Lung (tissue), 12 donors: Measurements from ENCODE around the gene CBFA2T2. TPM values are rescaled to one million over a fixed set of nuclear protein-coding genes. Genes with fewer than 3 reads are reported as not detected.

Experiments used
- ATAC-seq: fragments of 200-7000 bp; cut with Tn5 transposase; one replicate; pipeline ENCODE4 v1.9.1; 2020; ENCODE audit warnings: moderate number of reproducible peaks; ENCODE audit not compliant: insufficient read depth, low FRiP score
- DNase-seq, 3 donors: peaks; one replicate each; pipeline ENCODE4 v3.0.0-alpha.2; 2013 to 2017
- H3K27ac ChIP-seq, 2 donors: one replicate each; pipeline ENCODE4 v1.5.1; 2013; ENCODE audit warnings: mild to moderate bottlenecking in 2 of 2, moderate library complexity in 2 of 2, control low read depth in 1 of 2, inconsistent platforms in 1 of 2, low read depth in 1 of 2, low read length in 1 of 2
- H3K27me3 ChIP-seq, 3 donors: one replicate each; pipeline ENCODE4 v1.5.1; 2013; ENCODE audit warnings: low read length in 2 of 3; ENCODE audit not compliant: control insufficient read depth in 3 of 3, insufficient read depth in 3 of 3
- H3K36me3 ChIP-seq, 4 donors: one replicate each; pipeline ENCODE4 v1.5.1; 2013; ENCODE audit warnings: low read length in 4 of 4, mild to moderate bottlenecking in 1 of 4, moderate library complexity in 1 of 4; ENCODE audit not compliant: control insufficient read depth in 4 of 4, insufficient read depth in 4 of 4
- H3K4me1 ChIP-seq, 5 donors: one replicate each; pipeline ENCODE4 v1.5.1; 2013; ENCODE audit warnings: low read length in 5 of 5, mild to moderate bottlenecking in 2 of 5, moderate library complexity in 1 of 5; ENCODE audit not compliant: control insufficient read depth in 5 of 5, insufficient read depth in 5 of 5
- H3K4me3 ChIP-seq: one replicate; pipeline ENCODE4 v1.5.1; 2013; ENCODE audit warnings: mild to moderate bottlenecking, control low read depth, moderate library complexity
- H3K9ac ChIP-seq, 2 donors: one replicate each; pipeline ENCODE4 v1.5.1; 2013; ENCODE audit warnings: low read length in 2 of 2, control low read depth in 1 of 2; ENCODE audit not compliant: insufficient read depth in 1 of 2
- H3K9me3 ChIP-seq, 4 donors: one replicate each; pipeline ENCODE4 v1.5.1; 2013; ENCODE audit warnings: low read length in 3 of 4, mild to moderate bottlenecking in 1 of 4, moderate library complexity in 1 of 4; ENCODE audit not compliant: control insufficient read depth in 4 of 4, insufficient read depth in 3 of 4
- WGBS, 2 donors: extraction: QIAGEN DNeasy Blood & Tissue Kit; methylation state at CpG; one replicate each; pipeline ENCODE4 v1.1.7; 2013; 5-methylcytosine and 5-hydroxymethylcytosine counted together
- polyA plus RNA-seq, 2 donors: library from polyadenylated mRNA; stranded (reverse); fragments of 200-250 nt; gene quantifications; one replicate each; pipeline ENCODE4 v1.2.1, GENCODE V29; 2013
- total RNA-seq, 2 donors: library from RNA; depleted of rRNA in 1 of 2; stranded (reverse); fragments of >200 nt in 1 of 2; gene quantifications; one replicate each; pipeline ENCODE4 v1.2.1, GENCODE V29; 2014 to 2021
- TF ChIP-seq, protein P1 (sequence below): IDR thresholded peaks from 2 replicates; pipeline ENCODE4 v1.5.1; 2012; ENCODE audit warnings: mild to moderate bottlenecking; ENCODE audit errors: control extremely low read depth, extremely low read depth
- donor health status: control.
- donor health status: control.
- donor health status: Bipolar disorder and iron deficiency.
- donor health status: healthy.
- donor health status: DM: yes; HTN: yes; CAD: no.

The CBFA2T2 gene
- total and polyA plus RNA-seq, 4 donors = 5.1 to 19.1 (median 8.2) TPM

DNA sequence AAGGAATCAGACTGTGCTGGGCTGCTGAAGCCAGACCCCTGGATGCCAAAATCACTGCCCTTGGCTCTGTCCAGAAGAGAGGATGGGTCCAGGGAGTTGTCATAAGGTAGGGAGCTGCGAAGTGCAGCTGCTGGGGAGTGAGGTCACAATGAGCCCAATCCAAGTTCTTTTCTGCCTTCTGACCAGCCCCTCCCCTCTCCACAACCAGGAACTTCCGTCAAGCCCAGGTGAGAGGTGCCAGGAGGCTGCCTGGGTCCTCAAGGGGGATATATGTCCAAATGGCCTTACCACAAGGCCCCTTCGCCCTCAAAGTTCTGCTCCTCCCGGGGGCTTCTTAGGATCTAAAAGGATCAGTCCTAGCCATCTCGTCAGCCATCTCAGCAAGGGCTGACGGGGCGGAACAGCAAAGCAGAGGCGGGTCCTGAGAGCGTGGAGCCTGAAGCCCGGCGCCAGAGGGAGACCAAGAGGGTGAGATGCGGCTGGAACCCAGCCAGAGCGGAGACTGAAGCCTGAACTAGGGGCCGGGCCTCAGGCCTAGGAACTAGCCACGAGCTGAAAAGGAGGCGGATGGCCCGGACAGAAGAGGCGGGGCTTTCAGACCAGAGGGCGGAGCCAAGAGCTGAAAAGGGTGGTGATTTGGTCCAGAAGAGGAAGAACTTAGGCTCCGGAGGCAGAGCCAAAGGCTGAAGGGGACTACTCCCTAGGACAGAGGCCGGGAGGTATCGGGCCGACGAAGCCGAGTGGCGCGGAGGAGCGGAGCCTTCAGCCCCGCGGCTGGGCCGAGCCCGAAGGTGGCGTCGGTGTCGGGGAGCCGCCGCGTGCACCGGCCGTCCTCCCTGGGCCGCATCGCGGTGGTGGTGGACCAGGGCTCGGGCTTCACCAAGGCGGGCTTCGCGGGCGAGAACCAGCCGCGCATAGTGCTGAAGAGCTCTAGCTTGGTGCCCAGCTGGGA, 176.7 kb downstream of the CBFA2T2 start, which contains the start of gene ACTL10:
TSS of gene ACTL10 (plus strand) at position 651 of the 952 bp plus-strand sequence. CDS start 555 bp downstream, outside the sequence.
- H3K27ac ChIP-seq = peak within 1 kb of the TSS; percentile 80 to 86
- H3K9ac ChIP-seq = no peak within 1 kb of the TSS
- WGBS, 2 donors = 2 to 7% methylated on average over 40 to 50 of the region's 50 CpGs
- peak; percentile 98 for DNase-seq
- H3K36me3 ChIP-seq = peaks cover 0 to 6% (median 3%) of the 10 kb centered on the region in 4 donors
- H3K9me3 ChIP-seq = no peaks in the 10 kb centered on the region
- H3K4me1 ChIP-seq = peaks cover 0 to 37% (median 4%) of the 10 kb centered on the region in 5 donors
- peak; percentile 78 for ATAC-seq
- no peaks in the 10 kb centered on the region for H3K27me3 ChIP-seq
- peak within 1 kb of the TSS; percentile 30 for H3K4me3 ChIP-seq
- TF ChIP-seq, protein P1, sequence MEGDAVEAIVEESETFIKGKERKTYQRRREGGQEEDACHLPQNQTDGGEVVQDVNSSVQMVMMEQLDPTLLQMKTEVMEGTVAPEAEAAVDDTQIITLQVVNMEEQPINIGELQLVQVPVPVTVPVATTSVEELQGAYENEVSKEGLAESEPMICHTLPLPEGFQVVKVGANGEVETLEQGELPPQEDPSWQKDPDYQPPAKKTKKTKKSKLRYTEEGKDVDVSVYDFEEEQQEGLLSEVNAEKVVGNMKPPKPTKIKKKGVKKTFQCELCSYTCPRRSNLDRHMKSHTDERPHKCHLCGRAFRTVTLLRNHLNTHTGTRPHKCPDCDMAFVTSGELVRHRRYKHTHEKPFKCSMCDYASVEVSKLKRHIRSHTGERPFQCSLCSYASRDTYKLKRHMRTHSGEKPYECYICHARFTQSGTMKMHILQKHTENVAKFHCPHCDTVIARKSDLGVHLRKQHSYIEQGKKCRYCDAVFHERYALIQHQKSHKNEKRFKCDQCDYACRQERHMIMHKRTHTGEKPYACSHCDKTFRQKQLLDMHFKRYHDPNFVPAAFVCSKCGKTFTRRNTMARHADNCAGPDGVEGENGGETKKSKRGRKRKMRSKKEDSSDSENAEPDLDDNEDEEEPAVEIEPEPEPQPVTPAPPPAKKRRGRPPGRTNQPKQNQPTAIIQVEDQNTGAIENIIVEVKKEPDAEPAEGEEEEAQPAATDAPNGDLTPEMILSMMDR = no peak

DNA sequence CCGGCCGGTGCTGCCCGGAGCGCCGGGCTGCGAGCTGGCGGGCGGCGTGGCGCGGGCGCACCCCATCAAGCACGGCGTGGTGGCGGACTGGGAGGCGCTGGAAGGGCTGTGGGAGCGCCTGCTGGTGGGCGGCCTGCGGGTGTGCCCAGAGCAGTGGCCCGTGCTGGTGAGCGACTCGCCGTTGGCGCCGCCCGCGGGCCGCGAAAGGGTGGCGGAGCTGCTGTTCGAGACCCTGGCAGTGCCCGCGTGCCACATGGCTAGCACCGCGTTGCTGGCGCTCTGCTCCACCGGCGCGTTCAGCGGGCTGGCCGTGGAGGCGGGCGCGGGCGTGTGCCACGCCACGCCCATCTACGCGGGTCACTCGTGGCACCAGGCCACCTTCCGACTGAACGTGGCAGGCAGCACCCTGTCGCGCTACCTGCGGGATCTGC, 177.4 kb downstream of the CBFA2T2 start:
- Histone ChIP-seq H3K36me3 (peaks cover 0 to 6% (median 4%) of the 10 kb centered on the region in 4 donors), H3K4me1 (peaks cover 0 to 39% (median 8%) of the 10 kb centered on the region in 5 donors), H3K4me3 (peak overlapping the region; percentile 30), H3K27ac (peak overlapping the region; percentile 33 to 80), H3K27me3 (no peaks in the 10 kb centered on the region), H3K9me3 (no peaks in the 10 kb centered on the region), H3K9ac (no peak overlapping the region)
- DNase-seq (no peak), ATAC-seq (no peak)
- 4 to 30% methylated on average over 31 to 55 of the region's 55 CpGs for WGBS, 2 donors
- TF ChIP-seq, protein P1 = no peak

DNA sequence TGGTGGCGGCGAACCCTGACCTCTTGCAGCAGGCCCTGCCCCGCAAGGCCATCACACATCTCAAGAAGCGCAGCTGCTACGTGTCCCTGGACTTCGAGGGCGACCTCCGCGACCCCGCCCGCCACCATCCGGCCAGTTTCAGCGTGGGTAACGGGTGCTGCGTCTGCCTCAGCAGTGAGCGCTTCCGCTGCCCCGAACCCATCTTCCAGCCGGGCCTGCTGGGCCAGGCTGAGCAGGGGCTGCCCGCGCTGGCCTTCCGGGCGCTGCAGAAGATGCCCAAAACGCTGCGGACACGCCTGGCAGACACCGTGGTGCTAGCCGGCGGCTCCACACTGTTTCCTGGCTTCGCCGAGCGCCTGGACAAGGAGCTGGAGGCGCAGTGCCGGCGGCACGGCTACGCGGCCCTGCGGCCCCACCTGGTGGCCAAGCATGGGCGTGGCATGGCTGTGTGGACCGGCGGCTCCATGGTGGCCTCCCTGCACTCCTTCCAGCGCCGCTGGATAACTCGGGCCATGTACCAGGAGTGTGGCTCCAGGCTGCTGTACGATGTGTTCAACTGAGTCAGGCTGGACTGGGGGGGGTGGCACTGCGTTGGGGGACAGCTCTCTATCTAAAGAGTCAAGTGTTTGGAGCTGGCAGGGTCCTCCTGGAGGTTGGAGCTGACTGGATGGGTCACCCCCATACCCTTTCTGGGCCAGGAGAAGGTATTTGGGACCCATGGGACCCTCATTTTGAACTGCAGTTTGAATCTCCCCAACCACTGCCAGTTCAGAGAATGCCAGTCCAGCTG, 178.0 kb downstream of the CBFA2T2 start:
- H3K9me3 ChIP-seq = no peaks in the 10 kb centered on the region
- H3K36me3 ChIP-seq = peaks cover 0 to 6% (median 4%) of the 10 kb centered on the region in 4 donors
- WGBS, 2 donors = 4 to 29% methylated on average over 47 of the region's 47 CpGs
- H3K27me3 ChIP-seq = no peaks in the 10 kb centered on the region
- H3K27ac ChIP-seq = peak overlapping the region; percentile 30 to 33
- H3K4me3 ChIP-seq = peak overlapping the region; percentile 30
- DNase-seq (peak; percentile 66 to 81 (median 78)), ATAC-seq (peak; percentile 42)
- no peak overlapping the region for H3K9ac ChIP-seq
- H3K4me1 ChIP-seq = peaks cover 0 to 42% (median 15%) of the 10 kb centered on the region in 5 donors
- TF ChIP-seq, protein P1 = peak; percentile 93
